Liver (tissue), 9 donors: ENCODE data around the gene KCNMA1. TPM values are rescaled to one million over a fixed set of nuclear protein-coding genes. Genes with fewer than 3 reads are reported as not detected.

ENCODE experiments used
- DNase-seq: peaks from one replicate; pipeline ENCODE4 v3.0.0-alpha.2; 2017; ENCODE audit warnings: low spot score
- H3K27ac ChIP-seq, 2 donors: one replicate each; pipeline ENCODE4 v1.7.0; 2013; ENCODE audit warnings: inconsistent platforms in 2 of 2, low read length in 2 of 2, control low read depth in 1 of 2, low read depth in 1 of 2, mild to moderate bottlenecking in 1 of 2
- H3K27me3 ChIP-seq, 4 donors: one replicate each; pipeline versions ENCODE4 v1.6.1 to v1.7.0; 2013; ENCODE audit warnings: low read length in 3 of 4, inconsistent platforms in 1 of 4, mild to moderate bottlenecking in 1 of 4, moderate library complexity in 1 of 4; ENCODE audit not compliant: control insufficient read depth in 4 of 4, insufficient read depth in 4 of 4
- H3K36me3 ChIP-seq, 4 donors: one replicate each; pipeline versions ENCODE4 v1.6.1 to v1.7.0; 2013; ENCODE audit warnings: low read length in 3 of 4, mild to moderate bottlenecking in 3 of 4, low read depth in 1 of 4, moderate library complexity in 1 of 4; ENCODE audit not compliant: control insufficient read depth in 4 of 4, insufficient read depth in 3 of 4
- H3K4me1 ChIP-seq, 4 donors: one replicate each; pipeline versions ENCODE4 v1.6.1 to v1.7.0; 2013; ENCODE audit warnings: low read length in 3 of 4, mild to moderate bottlenecking in 3 of 4, moderate library complexity in 1 of 4; ENCODE audit not compliant: control insufficient read depth in 4 of 4, insufficient read depth in 4 of 4
- H3K4me3 ChIP-seq, 3 donors: one replicate each; pipeline versions ENCODE4 v1.6.1 to v1.7.0; 2013; ENCODE audit warnings: low read length in 3 of 3, control low read depth in 1 of 3, low read depth in 1 of 3, mild to moderate bottlenecking in 1 of 3
- H3K9ac ChIP-seq, 2 donors: one replicate each; pipeline ENCODE4 v1.7.0; 2013; ENCODE audit warnings: low read length in 2 of 2, mild to moderate bottlenecking in 2 of 2, moderate library complexity in 2 of 2, control low read depth in 1 of 2, low read depth in 1 of 2
- H3K9me3 ChIP-seq, 4 donors: one replicate each; pipeline versions ENCODE4 v1.6.1 to v1.7.0; 2013; ENCODE audit warnings: low read length in 3 of 4; ENCODE audit not compliant: control insufficient read depth in 4 of 4
- ATF3 ChIP-seq: IDR thresholded peaks from 2 replicates; pipeline ENCODE4 v1.6.1; 2016; ENCODE audit warnings: antibody characterized with exemption
- CTCF ChIP-seq: fragments of 150-350 bp; IDR thresholded peaks from 2 replicates; pipeline ENCODE4 v1.5.1; 2017; ENCODE audit warnings: improper control_type of control experiment, low read depth, low read length; ENCODE audit not compliant: missing input control
- HNF4A ChIP-seq, 2 donors: conservative IDR thresholded peaks; 2 replicates each; pipeline ENCODE4 v1.6.1; 2016; ENCODE audit warnings: antibody characterized with exemption in 2 of 2, mild to moderate bottlenecking in 2 of 2
- RAD21 ChIP-seq, 2 donors: IDR thresholded peaks; 2 replicates each; pipeline ENCODE4 v1.6.1; 2016; ENCODE audit warnings: antibody characterized with exemption in 2 of 2, mild to moderate bottlenecking in 2 of 2
- RXRA ChIP-seq, 2 donors: IDR thresholded peaks; 2 replicates each; pipeline ENCODE4 v1.6.1; 2017 to 2018; ENCODE audit warnings: antibody characterized with exemption in 2 of 2, mild to moderate bottlenecking in 1 of 2
- TAF1 ChIP-seq: conservative IDR thresholded peaks from 2 replicates; pipeline ENCODE4 v1.6.1; 2016; ENCODE audit warnings: antibody characterized with exemption, mild to moderate bottlenecking
- YY1 ChIP-seq: IDR thresholded peaks from 2 replicates; pipeline ENCODE4 v1.6.1; 2016; ENCODE audit warnings: antibody characterized with exemption, mild to moderate bottlenecking
- WGBS: extraction: QIAGEN DNeasy Blood & Tissue Kit; methylation state at CpG from one replicate; pipeline ENCODE4 v1.1.7; 2013; 5-methylcytosine and 5-hydroxymethylcytosine counted together
- polyA plus RNA-seq, 2 donors: library from polyadenylated mRNA; stranded (reverse) in 1 of 2; unstranded in 1 of 2; fragments of 200-250 nt in 1 of 2; fragments of >200 nt in 1 of 2; fragmentation: Nextera tagmentation in 1 of 2; extraction: Ambion mirVana in 1 of 2; gene quantifications; one replicate each; pipeline versions ENCODE4 v1.2.1 to v1.2.3, GENCODE V29; 2013 to 2015
- total RNA-seq, 2 donors: library from RNA; depleted of rRNA; stranded (reverse); fragments of >200 nt; gene quantifications; one replicate each; pipeline ENCODE4 v1.2.3, GENCODE V29; 2014
- TF ChIP-seq, protein P1 (sequence below): IDR thresholded peaks from 2 replicates; pipeline ENCODE4 v1.6.1; 2016; ENCODE audit warnings: antibody characterized with exemption
- TF ChIP-seq, protein P2 (sequence below): IDR thresholded peaks from 2 replicates; pipeline ENCODE4 v1.6.1; 2016; ENCODE audit warnings: antibody characterized with exemption
- TF ChIP-seq, protein P3 (sequence below): IDR thresholded peaks from 2 replicates; pipeline ENCODE4 v1.6.1; 2016; ENCODE audit warnings: antibody characterized with exemption, mild to moderate bottlenecking
- donor health status: healthy.
- donor health status: healthy.
- donor health status: healthy.
- donor health status: healthy.
- donor health status: healthy.

The KCNMA1 gene
- total and polyA plus RNA-seq, 4 donors = 2.5 to 9.7 (median 4.7) TPM

- Histone ChIP-seq H3K9ac (no peak overlapping the region), H3K4me3 (no peak overlapping the region), H3K36me3 (peaks cover 0 to 3% (median 0%) of the 10 kb centered on the region in 4 donors), H3K27ac (no peak overlapping the region), H3K27me3 (no peaks in the 10 kb centered on the region), H3K9me3 (no peaks in the 10 kb centered on the region), H3K4me1 (peaks cover 0 to 5% (median 2%) of the 10 kb centered on the region in 4 donors)
- no peak for DNase-seq
- 94% methylated on average over 2 of the region's 2 CpGs for WGBS
- TF ChIP-seq RAD21 (IDR thresholded peaks at IDR 0.05) = no peak
- TF ChIP-seq ATF3 = no peak
Measured at GRCh38 chr10:77052593-77052992, 585.0 kb downstream of the KCNMA1 start.

GRCh38 chr10:77051837-77052236 is 585.8 kb downstream of the KCNMA1 start:
- DNase-seq = no peak
- Histone ChIP-seq H3K27ac (no peak overlapping the region), H3K9me3 (no peaks in the 10 kb centered on the region), H3K9ac (no peak overlapping the region), H3K4me3 (no peak overlapping the region), H3K27me3 (no peaks in the 10 kb centered on the region), H3K4me1 (peaks cover 0 to 2% (median 2%) of the 10 kb centered on the region in 4 donors), H3K36me3 (peaks cover 0 to 3% (median 0%) of the 10 kb centered on the region in 4 donors)
- no peak for TF ChIP-seq CTCF

- WGBS = 93% methylated on average over 3 of the region's 3 CpGs
- Histone ChIP-seq H3K4me1 (no peaks in the 10 kb centered on the region), H3K4me3 (no peak overlapping the region), H3K9me3 (no peaks in the 10 kb centered on the region), H3K27me3 (no peaks in the 10 kb centered on the region), H3K9ac (no peak overlapping the region), H3K27ac (no peak overlapping the region), H3K36me3 (peaks cover 0 to 3% (median 0%) of the 10 kb centered on the region in 4 donors)
- TF ChIP-seq, protein P1, sequence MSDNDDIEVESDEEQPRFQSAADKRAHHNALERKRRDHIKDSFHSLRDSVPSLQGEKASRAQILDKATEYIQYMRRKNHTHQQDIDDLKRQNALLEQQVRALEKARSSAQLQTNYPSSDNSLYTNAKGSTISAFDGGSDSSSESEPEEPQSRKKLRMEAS = no peak
- TF ChIP-seq, protein P2, sequence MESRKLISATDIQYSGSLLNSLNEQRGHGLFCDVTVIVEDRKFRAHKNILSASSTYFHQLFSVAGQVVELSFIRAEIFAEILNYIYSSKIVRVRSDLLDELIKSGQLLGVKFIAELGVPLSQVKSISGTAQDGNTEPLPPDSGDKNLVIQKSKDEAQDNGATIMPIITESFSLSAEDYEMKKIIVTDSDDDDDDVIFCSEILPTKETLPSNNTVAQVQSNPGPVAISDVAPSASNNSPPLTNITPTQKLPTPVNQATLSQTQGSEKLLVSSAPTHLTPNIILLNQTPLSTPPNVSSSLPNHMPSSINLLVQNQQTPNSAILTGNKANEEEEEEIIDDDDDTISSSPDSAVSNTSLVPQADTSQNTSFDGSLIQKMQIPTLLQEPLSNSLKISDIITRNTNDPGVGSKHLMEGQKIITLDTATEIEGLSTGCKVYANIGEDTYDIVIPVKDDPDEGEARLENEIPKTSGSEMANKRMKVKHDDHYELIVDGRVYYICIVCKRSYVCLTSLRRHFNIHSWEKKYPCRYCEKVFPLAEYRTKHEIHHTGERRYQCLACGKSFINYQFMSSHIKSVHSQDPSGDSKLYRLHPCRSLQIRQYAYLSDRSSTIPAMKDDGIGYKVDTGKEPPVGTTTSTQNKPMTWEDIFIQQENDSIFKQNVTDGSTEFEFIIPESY = no peak
- no peak for DNase-seq
Measured at GRCh38 chr10:77049896-77050295, 587.7 kb downstream of the KCNMA1 start.

DNA sequence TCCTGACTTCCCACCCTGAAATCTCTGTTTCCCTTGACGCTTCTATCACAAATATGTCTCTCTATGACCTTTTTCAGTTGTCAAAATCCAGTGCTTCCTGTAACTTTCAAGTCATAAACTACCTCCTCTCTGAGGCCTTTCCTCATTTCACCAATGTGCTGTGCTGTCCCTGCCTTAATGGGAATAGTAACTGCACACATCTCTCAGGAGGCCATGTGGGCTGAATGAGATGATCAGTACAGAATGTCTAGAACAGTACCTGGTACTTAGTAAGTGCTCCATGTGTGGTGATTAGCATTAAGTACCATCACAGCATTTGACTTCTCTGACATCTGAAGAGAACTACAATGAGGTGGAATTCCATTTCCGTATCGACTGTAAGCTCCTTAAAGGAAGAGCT is 588.5 kb downstream of the KCNMA1 start:
- H3K9ac ChIP-seq = no peak overlapping the region
- WGBS = 86% methylated on average over 3 of the region's 3 CpGs
- TF ChIP-seq YY1 (no peak), RXRA (IDR thresholded peaks at IDR 0.05) (no peak), HNF4A (conservative IDR thresholded peaks at IDR 0.05) (no peak), RAD21 (IDR thresholded peaks at IDR 0.05) (no peak), TAF1 (no peak)
- TF ChIP-seq, protein P3, sequence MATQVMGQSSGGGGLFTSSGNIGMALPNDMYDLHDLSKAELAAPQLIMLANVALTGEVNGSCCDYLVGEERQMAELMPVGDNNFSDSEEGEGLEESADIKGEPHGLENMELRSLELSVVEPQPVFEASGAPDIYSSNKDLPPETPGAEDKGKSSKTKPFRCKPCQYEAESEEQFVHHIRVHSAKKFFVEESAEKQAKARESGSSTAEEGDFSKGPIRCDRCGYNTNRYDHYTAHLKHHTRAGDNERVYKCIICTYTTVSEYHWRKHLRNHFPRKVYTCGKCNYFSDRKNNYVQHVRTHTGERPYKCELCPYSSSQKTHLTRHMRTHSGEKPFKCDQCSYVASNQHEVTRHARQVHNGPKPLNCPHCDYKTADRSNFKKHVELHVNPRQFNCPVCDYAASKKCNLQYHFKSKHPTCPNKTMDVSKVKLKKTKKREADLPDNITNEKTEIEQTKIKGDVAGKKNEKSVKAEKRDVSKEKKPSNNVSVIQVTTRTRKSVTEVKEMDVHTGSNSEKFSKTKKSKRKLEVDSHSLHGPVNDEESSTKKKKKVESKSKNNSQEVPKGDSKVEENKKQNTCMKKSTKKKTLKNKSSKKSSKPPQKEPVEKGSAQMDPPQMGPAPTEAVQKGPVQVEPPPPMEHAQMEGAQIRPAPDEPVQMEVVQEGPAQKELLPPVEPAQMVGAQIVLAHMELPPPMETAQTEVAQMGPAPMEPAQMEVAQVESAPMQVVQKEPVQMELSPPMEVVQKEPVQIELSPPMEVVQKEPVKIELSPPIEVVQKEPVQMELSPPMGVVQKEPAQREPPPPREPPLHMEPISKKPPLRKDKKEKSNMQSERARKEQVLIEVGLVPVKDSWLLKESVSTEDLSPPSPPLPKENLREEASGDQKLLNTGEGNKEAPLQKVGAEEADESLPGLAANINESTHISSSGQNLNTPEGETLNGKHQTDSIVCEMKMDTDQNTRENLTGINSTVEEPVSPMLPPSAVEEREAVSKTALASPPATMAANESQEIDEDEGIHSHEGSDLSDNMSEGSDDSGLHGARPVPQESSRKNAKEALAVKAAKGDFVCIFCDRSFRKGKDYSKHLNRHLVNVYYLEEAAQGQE = no peak
- TF ChIP-seq, protein P2 = no peak

More for the DNA sequence above, 588.5 kb downstream of the KCNMA1 start:
- Histone ChIP-seq H3K27me3 (no peaks in the 10 kb centered on the region), H3K36me3 (peaks cover 0 to 3% (median 0%) of the 10 kb centered on the region in 4 donors), H3K27ac (no peak overlapping the region), H3K4me1 (no peaks in the 10 kb centered on the region), H3K4me3 (no peak overlapping the region), H3K9me3 (no peaks in the 10 kb centered on the region)
- no peak for DNase-seq
